ENCODE results near the gene SEMA7A.
A peak's percentile ranks its signal among the peaks of the same experiment; 100 is the strongest.

The SEMA7A gene

DNA sequence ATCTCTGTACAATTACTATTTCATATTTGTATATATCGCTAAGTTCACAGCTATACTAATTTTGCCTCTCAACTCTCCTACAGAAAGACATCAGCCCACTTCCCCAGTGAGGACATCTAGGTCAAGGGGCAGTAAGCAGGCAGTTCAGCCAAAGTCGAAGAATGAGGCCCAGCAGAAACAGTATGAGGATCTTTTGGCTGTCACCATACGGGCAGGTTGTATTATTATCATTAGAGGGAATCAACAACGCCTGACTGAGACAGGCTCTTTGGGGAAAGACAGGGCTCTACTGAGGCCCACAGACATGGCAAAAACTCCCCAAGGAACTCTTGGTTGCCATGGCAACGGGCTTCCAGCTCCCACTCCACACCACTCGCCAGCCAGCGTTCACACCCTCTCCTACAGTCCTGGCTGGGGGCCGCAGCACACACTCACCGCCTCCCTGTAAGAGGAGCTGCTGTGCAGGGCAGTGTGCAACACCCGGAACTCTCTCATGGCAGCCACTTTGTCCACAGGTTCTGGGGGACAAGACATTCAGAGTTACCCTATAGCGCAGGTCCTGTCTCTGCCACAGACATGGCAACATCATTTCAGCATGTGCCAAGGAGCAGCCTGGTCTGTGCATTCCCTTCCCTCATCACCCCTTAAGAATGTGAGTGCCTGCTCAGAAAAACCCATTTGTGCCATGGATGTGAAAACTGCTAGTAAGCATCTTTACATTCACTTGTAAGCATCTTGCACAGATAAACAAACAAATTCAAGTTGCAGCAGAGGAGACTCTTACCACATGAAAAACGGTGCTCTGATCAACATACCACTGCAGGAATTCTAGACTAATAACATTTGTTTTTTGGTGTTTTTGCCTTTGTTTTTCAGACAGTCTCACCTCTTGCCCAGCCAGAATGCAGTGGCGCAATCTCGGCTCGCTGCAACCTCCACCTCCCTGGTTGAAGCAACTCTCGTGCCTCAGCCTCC lies 18.4 kb upstream of the SEMA7A start:
- no peak for DNase-seq (ENCODE audit: low spot score)

DNA sequence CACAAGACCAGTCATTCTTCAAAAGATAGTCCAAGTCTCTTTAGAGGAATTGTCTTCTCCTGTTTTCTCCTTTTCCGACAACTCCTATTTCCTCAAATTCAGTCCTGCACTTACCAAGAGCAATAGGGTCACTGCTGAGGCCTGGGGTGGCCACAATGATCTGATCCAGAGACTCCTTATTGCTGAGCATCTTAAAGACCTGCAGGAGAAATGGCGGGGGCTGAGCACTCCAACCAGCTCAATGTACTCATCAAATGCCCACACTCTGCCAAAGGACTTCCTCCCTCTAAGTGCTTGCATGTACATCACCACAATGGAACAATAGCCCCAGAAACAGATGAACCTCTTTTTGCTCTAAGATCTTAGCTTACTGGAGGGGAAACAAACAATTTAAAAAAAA lies 17.6 kb upstream of the SEMA7A start:
- no peak for DNase-seq (ENCODE audit: low spot score)

- no peak for DNase-seq (ENCODE audit: low spot score)
Observed at GRCh38 chr15:74449643-74450205, 16.0 kb upstream of the SEMA7A start.

DNA sequence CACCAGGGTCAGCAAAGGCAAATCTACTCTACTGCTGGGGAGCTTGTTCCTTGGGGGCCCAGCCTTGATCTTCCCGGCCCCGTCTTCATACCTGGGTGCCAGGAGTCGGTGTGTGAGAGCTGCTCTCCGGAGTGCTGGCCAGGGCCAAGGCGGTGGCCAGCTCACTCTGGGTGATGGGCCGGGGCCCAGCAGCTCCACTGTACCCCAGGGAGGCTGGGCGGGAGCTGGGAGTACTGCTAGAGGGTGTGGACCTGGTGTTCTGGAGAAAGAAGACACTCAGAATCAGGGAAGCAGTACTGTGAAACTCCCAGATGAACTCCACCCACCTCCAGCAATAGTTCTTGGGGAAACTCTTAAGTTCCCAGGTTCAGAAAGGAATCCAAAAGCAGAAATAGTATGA lies 15.3 kb upstream of the SEMA7A start:
- DNase-seq (ENCODE audit: low spot score), result no peak

DNA sequence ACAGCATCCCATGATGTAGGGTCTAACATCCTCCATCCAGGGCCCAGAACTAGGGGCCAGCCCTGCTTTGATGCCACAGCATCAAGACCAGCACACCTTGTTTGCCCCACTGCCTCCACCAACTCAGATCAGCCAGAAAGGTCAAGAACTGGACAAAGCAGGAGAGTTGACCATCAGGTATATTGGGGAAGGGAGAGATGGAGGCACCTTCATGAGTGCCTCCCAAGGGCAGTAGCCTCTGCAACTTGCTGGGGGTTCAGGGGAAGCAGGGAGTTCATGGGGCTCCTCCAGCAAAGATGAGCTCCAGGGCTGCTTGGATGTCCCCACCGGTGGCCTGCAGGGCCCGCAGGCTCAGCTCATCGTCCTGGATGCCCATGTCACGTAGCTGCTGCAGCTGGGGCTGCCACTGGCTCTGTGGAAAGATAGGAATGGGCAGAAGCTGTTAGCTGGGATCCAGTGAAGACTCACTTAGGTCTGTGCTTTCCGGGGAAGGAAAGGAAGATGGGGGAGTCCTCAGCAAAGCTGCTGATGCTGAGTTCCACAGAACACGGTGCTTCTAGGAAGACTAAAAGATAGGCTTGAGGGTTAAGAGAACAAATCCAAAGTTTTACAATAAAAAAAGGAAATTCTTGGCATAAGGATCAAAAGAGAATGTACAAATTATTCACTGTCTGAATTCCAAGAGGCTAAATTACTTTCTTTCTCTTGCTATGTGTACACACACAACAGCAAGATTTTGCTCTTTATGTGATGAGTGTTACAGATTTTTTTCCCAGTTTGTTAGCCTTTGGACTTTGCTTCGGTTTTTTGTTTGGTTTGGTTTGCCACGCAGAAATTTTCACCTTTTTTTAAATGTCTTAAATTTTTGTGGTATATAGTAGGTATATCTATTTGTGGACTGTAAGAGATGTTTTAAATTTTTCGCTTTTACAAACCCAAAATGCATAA lies 12.3 kb upstream of the SEMA7A start:
- DNase-seq (ENCODE audit: low spot score), result no peak

- DNase-seq (ENCODE audit: low spot score), result no peak
Observed at GRCh38 chr15:74444106-74445062, 10.6 kb upstream of the SEMA7A start.

DNA sequence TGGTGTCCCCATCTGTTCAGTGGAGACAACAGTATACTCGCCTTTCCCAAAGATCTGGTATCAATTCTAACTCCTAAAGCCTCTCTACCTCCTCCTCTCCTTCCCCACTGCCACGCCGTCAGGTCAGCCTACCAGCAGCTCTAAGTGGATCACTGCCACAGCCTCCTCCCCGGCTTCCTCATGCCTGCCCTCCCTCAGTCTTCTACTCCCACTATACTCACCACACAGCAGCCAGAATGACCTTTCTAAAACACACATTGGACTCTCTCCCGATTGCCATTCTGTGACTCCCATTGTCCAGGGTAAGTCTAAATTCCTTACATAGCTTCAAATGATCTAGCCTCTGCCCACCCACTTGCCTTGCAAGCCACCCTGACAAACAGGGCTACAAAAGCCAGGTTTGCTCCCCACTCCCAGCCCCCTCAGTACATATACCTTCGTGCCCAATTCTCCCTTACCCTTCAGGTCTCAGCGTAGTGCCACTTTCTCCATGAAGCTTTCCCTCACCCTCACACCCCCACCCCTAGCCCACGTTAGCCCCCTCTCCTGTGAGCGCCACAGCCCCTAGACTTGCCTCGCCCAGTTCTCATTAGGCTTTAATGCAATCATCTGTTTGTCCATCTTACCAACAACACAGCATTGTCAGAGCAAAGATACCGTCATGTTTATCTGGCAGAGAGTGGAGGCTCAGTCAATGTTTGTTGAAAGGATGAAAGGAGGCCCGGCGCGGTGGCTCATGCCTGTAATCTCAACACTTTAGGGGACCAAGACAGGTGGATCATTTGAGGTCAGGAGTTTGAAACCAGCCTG lies 9.5 kb upstream of the SEMA7A start:
- DNase-seq (ENCODE audit: low spot score), result no peak

- DNase-seq (ENCODE audit: low spot score), result no peak
Observed at GRCh38 chr15:74442604-74443003, 8.8 kb upstream of the SEMA7A start.

DNA sequence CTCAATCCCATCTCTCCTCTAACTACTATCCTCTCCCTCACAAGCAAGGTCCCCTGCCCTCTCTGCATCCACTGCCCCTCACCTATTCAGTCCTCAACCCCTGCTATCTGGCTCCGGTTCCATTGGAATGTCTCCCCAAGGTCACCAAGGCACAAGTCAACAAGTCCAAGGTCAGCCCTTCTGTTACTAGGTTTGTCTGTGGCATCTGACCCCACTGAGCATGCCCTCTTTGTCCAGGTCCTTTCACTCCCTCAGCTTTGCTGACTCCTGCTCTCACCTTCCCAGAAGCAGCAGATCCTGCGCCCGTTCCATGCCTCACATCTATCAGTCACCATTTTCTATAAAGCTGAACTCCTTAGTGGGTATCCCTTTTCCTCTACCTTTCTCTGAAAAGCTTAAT lies 8.3 kb upstream of the SEMA7A start:
- DNase-seq (ENCODE audit: low spot score), result no peak

DNA sequence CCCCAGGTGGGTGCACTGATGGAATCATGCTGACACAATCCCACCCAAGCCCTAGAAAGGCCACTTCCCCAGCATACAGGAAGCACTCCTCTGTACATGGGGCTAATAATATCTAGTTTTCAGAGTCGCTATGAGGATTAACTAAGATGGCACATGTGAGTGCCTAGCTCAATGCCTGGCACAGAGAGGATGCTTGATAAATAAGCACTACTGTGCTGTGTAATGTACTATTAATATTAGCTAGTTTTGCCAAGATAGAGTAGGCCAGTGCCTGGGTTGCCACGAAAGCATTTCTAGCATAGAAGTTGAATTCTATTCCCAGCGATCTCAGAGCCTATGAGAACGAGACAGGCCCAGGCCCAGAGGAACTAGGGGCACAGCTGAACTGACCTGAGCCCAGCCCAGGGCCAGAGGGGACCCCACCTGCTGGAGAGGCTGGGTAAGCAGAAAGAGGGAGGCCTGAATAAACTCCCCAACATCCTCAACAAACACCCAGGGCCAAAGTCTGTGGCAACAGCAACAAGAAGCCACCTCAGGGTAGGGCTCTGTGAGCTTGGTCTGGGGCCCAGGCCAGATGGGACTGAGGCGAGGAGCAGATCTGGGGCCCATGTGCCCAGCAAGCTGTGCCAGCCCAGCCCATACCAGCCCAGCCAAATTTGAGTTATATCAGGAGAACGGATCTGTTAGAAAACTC lies 7.6 kb upstream of the SEMA7A start:
- DNase-seq (ENCODE audit: low spot score), result no peak

GRCh38 chr15:74438721-74439316 lies 5.1 kb upstream of the SEMA7A start:
- peak; percentile 82 for DNase-seq (ENCODE audit: low spot score)

DNA sequence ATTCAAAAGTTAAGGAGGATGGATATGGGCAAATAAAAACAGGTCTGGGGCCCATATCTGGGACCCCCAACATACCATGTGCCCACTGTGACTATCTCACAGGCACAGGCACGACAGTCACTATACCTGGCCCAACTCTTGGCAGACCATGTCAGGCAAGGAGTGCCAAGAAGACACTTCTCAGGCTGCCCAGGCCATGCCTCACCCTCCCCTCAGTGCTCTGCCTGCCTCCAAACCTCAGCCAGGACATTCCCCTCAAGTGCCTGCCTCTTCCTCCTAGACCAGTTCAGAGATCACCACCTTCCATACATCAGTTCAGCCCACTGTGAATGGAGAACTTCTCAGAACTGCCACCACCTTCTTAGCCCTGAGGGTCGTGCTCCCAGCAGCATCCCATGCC lies 4.4 kb upstream of the SEMA7A start:
- DNase-seq (ENCODE audit: low spot score), result no peak

DNA sequence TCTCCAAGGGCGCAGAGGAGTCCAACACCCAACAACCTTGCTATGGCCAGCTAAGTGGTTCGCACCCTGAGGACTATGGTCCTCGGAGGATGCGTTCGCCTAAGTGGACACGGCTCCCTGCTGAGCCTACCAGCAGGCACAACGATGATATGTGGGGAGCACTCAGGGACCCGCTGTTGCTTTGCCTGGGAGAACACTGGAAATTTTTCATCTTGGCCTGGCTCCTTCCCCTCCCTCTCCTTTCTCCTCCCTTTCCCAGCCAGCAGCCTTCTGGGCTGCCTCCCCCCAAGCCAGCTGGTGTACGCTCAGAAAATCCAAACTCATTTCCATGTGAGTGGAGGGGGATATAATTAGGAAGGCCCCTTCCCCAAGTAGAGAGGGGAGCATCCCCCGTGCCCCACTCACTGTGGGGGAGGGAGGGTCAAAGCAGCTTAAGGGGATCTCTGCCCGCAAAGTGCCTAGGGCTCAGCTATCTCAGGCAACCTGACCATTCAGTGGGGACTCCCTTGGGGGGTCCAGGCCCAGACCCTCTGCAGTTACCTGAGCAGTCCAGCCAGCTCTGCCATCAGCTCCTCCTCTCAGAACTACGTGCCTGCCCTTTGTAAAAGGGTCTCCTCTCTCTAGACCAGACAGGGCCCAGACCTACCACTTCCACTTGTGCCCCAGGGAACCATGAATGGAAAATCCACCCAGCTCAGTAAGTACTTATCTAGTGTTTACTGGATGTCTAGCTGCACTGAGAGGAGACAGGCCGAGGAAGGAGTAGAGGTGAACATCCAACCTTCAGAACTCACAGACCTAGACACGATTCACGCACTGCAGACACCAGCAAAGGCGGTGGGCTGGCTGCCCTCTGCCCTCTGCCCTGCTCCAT lies 742 bp upstream of the SEMA7A start:
- no peak for DNase-seq (ENCODE audit: low spot score)

DNA sequence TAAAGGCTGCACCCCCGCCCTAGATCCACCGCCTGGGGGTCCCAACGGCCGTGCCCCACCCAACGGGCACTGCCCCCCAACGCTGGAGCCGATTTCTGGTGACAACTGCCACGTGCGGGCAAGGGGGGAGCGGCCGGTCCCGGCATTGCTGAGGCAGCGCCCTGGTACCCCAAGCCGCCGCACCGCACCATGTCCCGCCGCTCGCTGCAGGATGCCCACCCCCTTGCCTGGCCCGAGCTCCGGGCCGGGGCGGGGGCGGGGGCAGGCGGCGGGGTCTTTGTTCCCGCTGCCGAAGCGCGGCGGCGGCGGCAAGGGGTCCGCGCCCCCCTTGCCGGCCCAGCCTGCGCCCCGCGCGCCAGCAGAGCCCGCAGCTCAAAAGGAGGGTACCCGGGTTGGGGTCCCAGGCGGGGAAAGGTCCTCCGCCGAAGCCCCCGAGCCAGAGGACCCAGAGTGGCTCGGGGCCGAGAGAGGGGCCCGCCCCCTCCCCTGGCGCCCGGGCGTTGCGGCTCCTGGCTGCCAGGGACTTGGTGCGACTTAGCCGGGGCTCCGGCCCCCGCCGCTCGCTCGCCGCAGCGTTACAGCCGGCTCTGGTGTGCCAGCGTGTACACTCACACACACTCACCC lies 678 bp downstream of the SEMA7A start:
- DNase-seq (ENCODE audit: low spot score), result no peak

GRCh38 chr15:74432271-74432967 lies 1.3 kb downstream of the SEMA7A start:
- DNase-seq (ENCODE audit: low spot score), result no peak

GRCh38 chr15:74431645-74432044 lies 2.1 kb downstream of the SEMA7A start:
- DNase-seq (ENCODE audit: low spot score), result no peak

DNA sequence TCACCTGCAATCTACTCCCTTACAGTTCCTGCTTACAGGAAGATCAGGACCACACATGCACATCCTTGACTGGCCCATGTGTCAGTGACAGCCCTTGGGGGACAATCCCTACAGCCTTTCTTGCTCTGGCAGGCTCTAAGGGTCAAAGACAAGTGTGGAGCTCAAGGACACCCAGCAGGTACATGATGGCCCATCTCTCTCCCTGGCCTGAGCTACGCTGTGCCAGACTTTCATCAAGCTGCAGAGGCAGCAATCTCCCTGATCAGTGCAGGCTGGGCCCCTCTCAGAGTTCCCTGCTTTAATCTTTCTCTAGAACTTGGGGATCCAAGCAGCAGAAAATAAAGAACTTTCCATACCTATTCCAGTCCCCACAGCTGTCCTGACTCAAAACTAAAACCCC lies 2.6 kb downstream of the SEMA7A start:
- DNase-seq (ENCODE audit: low spot score), result no peak
